GM08714 (cell line): ENCODE data around the gene PRCD.

Experiments
- H3K4me3 ChIP-seq: fragments of 200-500 bp; sonication (Bioruptor generic); 2 replicates; pipeline ENCODE4 v1.5.1; 2014; ENCODE audit warnings: mild to moderate bottlenecking, low read length, inconsistent platforms
- ZNF274 ChIP-seq: IDR thresholded peaks from 2 replicates; pipeline ENCODE4 v1.6.1; 2012; ENCODE audit warnings: mild to moderate bottlenecking, low read depth, low read length

PRCD gene

DNA sequence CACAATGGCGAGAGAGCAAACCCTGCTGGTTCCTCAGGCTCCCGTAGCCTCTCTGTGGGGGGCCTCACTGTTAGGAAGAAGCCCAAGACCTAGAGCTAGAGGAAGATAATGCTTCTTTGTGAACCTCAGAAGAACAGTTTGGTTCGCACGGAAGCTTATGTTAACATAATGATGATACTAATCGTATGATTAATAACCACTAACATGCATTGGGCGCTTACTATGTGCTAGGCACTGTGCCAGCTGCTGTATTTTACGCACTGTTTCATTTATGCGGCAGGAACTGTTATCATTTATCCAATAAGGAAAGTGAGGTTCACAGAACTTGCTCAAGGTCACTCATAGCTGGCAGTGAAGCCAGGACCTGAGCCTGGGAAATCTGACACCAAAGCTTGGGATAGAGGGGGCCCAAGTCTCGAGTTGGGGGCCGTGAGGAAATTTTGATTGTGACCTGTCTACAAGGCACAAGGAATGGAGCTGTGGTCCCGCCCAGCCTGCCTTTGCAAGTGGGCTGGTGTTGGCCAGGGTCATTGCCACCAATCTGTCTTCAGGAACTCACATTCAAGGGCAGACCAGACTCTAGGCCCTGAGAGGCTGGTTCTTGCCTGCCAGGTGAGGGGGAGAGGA lies 6.8 kb downstream of the PRCD start:
- no peak overlapping the region for H3K4me3 ChIP-seq
- no peak for TF ChIP-seq ZNF274

DNA sequence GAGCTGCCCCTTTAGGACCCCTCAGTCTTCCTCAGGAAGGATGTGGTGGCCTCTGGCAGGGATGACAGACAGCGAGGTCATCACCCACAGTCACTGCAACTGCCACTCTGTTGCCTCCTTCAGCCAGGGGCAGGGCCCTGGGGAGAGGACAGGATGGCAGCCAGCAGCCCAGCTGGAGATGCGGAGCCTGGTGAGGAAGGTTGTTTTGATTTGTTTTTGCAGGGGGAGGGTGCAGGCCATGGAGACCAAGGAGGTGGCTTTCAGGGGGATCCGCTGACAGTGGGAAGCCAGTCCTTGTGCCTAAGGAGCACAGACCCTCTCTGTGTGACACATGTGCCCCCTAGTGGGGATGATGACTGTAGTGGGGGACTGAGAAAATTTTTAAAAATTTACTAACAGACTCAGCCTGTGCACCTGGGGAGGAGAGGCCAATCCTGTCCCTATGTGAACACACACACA lies 7.4 kb downstream of the PRCD start:
- no peak for TF ChIP-seq ZNF274
- H3K4me3 ChIP-seq: no peak overlapping the region

DNA sequence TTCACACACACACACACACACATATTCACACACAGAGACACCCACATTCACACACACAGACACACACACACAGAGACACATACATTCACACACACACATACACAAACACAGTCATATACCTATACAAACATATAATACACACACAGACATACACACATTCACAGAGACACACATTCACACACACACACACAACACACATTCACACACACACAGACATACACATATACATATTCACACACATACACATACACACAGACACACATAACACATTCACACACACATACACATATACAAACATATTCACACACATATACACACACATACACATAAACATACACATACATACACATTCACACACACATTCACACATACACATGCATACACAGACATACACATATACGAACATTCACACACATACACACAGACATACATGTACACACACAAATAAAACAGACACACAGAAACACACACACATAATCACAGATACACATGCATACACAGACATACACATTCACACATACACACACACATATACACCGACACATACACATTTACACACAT lies 7.9 kb downstream of the PRCD start:
- no peak for TF ChIP-seq ZNF274
- no peak overlapping the region for H3K4me3 ChIP-seq

DNA sequence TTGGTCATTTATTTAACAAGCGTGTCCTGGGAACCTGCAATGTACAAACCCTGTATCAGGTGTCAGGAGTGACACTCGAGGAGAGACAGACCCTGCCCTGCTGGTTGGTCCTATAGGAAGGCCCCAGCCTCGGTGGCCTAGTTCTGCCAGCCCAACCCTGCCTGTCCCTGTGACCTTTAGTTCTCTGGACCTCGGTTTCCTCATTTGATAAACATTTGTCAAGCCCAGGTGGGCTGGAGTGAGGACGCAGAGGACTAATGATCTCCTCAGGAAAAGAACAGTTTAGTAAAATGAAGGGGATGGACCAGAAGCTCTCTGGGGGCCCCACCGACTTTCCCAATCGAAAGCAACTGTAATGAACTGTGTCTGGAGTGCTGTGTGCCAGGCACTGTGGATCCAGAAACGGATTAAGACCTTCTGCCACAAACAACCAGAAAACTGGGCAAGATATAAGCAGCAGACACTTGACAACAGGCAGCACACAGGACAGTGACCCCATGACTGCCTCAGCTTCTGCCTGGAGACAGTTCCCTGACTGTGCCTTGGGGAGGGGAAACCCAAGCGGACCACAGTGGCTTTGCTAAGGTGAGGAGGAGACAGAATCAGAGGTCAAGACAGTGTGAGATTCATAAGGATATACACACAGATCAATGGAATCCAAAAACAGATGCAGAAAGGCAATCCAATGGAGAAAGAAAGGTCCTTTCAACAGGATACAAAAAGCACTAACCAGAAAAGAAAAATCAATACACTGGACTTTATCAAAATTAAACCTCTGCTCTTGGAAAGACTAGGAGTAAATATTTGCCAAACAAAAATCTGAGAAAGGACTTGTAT lies 8.8 kb downstream of the PRCD start:
- TF ChIP-seq ZNF274: no peak
- no peak overlapping the region for H3K4me3 ChIP-seq

DNA sequence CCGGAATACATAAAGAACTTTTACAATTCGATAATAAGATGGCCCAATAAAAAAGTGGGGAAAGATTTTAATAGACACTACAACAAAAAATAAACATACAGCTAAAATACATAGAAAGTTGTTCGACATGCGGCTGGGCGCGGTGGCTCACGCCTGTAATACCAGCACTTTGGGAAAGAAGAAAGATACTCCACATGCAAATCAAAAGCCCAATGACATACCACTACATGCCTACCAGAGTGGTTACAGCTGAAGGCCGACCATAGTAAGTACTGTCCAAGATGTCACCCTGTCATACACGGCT lies 9.3 kb downstream of the PRCD start:
- H3K4me3 ChIP-seq: no peak overlapping the region
- no peak for TF ChIP-seq ZNF274

DNA sequence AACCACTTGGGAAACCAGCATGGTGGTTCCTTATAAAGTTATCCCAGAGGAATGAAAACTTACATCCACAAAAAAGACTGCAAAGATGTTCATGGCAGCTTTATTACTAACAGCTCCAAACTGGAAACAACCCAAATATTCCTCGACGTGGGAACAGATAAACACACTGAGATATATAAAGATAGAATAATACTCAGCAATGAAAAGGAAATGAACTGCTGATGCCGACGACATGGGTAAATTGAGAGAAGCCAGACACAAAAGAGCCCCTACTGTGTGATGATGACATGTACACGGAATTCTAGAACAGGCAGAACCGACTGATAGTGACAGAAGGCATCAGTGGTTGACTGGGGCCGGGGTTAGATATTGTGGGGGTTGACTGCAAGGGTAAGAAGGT lies 9.7 kb downstream of the PRCD start:
- TF ChIP-seq ZNF274: no peak
- no peak overlapping the region for H3K4me3 ChIP-seq

DNA sequence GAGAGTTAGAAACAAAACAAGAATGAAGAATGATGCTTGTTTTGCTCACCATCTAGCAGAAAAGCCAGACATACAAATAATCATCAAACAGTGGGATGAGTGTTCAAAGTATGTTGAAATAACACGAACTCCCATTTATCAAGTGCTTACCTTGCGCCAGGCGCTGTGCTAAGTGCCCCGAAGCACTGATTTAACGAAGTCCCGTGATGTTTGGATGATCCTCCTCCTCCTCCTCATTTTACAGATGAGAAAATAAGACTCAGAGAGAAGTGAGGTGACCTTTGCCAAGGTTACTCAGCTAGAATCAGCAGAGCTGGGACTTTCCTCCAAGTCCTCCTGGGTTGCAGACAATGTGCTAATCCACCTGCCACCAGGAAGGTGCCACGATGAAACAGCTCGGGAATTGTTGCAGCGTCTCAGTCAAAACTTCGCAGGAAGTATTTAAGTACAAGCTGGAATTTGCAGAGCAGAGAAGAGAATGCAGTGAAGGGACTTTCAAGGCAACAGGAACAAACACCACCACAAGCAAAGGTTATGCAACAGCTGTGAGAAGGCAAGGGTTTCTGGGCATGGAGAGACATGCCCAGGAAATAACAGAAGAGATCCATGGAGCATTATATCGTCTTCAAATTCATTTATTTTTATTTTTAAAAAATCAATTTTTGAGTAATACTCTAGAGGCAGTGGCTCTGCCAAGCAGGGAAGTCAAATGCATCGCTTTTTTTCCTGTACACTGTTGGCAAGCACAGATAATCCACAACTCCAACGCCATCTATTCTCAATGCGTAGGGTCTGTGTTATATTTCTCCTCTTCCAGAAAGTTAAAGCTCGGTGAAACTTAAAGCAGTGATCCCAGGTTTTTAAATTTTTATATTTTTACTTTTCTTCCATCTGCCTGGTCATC lies 11.1 kb downstream of the PRCD start:
- peak overlapping the region; percentile 3; the same call in 1 of the 2 replicates for H3K4me3 ChIP-seq
- TF ChIP-seq ZNF274: no peak

DNA sequence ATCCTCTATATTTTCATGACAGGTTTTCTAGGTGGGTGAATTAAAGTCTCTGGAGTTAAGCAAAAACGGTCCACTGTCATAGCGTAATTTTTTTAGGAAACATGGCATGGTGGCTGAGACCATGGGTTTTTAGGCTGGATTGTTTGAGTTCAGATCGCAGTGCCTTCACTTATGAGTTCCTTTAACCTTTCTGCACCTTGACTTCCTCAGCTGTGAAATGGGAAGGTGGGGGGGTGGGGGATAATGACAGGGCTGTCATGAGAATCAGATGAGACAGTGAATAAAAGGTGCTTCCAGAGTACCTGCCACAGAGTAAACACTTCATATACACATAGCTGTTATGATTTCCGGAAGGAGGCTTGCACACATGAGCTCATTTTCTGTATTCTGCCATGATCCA lies 11.8 kb downstream of the PRCD start:
- no peak overlapping the region for H3K4me3 ChIP-seq
- TF ChIP-seq ZNF274: no peak

DNA sequence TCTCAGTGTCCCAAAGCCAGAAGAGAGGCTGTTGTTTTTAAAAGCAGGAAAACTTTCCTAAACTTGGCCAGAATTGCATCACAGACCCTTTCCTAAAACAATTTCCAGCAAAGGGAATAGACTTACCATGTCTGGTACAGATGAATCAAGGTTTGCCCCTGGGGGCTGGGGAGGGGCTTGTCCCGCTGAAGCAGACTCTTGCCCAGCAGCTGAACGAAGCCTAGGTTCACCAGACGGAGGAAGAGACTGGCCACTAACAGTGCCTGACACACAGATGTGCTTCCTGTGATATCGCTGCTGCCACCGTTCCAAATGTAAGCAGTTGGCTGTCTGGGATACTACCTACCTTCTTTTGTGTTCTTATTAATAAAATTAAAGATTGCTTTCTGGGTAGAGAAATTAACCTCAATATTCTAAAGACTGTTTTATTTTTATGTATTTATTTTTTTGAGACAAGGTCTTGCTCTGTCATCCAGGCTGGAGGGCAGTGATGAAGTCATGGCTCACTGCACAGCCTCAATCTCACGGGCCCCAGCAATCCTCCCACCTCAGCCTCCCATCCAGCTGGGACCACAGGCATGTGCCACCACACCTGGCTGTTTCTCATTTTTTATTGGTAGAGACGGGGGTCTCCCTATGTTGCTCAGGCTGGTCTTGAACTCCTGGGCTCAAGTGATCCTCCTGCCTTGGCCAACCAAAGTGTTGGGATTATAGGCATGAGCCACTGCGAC lies 13.5 kb downstream of the PRCD start:
- TF ChIP-seq ZNF274: no peak
- H3K4me3 ChIP-seq: no peak overlapping the region

DNA sequence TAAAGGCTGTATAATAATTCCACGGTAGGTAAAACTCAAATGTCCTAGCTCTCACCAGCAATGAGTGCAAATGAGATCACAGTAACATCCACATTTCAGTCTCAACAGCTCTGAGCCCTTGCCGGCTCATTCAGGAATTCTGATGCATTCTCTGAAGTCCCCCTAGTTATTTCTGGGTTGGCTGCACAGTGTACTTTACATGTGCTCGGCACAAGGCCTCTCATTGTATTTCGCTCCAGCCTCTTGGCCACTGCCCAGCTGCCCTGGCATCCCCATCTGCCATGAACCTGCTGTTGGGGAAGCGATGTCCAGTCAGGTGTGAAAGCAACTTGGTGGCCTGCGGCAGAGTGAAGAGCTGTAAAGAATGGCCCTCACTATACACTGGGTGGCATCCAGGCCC lies 14.3 kb downstream of the PRCD start:
- TF ChIP-seq ZNF274: no peak
- H3K4me3 ChIP-seq: no peak overlapping the region

DNA sequence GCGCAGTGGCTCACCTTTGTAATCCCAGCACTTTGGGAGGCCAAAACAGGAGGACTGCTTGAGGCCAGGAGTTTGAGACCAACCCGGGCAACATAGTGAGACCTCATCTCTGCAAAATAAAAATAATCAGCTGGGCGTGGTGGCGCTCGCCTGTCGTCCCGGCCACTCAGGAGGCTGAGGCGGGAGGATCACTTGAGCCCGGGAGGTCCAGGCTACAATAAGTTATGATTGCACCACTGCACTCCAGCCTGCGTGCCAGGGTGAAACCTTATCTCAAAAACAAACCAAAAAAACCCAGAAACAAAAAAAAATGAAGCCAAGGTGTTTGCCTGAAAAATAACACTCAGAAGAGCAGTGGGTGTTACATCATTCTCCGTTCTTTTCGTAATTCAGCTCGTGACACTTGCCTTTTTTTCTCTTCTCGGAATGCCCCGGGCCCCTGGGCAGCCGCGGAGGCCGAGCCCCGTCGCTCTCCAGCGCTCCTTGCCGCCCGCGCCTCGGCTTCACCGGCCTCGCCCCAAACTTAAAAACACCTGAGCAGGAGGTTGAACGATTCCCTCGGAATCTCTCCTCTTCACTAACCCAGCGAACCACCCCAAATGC lies 17.0 kb downstream of the PRCD start:
- peak overlapping the region; percentile 97 for H3K4me3 ChIP-seq
- no peak for TF ChIP-seq ZNF274

DNA sequence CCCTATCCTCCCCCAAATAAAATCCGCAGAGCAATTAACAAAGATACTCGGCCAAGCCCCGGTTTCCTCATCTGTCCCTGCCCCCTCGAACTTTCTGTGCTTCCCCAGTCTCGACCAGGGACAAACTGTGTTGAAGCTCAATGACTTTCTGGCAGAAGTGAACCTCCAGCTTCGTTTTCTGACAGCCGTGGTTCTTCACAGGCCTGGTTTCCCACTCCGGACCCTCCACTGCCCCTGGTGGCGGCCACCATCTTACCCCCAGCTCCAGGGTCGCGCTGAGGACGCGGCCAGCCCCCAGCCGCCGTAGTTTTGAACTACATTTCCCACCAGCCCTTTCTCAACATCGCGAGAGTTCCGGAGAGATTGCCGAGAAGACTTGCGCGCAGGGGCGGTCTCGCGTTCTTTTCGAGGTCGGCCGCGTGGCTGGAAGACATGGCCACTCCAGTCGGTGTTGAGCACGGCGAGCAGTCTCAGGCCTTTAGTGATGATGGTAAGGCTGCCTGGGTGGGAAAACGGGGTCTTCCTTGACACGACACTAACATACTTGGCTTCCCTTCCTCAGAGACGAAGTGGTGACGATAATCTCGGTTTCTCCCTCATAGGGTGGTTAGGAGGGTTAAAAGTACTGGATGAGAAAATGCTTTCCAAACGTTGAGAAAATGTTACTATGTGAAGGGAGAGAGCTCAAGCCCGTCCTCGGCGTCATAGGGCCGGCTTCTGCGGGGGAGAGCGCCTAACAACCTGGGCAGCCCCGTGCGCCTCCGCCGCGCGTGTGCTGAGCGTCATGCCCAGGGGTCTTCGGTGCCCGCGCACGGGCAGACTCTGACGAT lies 17.7 kb downstream of the PRCD start:
- peak overlapping the region; percentile 97 for H3K4me3 ChIP-seq
- TF ChIP-seq ZNF274: no peak
